H1 (cell line): ENCODE results near the gene P3H2. TPM values are rescaled to one million over a fixed set of nuclear protein-coding genes. Genes with fewer than 3 reads are reported as not detected.

ENCODE experiments used
- CTCF ChIA-PET: fragments of 300-600 bp; sonication (Branson Sonifier 250); formaldehyde crosslinking; loops from one replicate; lab custom pipeline; 2021; ENCODE audit not compliant: partially characterized antibody; lab: Charles Lee
- POLR2A ChIA-PET: fragments of 300-600 bp; sonication (Branson Sonifier 250); formaldehyde crosslinking; loops from one replicate; lab custom pipeline; 2021; ENCODE audit warnings: inconsistent platforms; ENCODE audit not compliant: partially characterized antibody; lab: Charles Lee
- DNase-seq, 2 experiments: peaks; one replicate each; pipeline versions ENCODE4 v3.0.0 to v3.0.0-alpha.2; 2010 to 2022; ENCODE audit warnings: low spot score in 2 of 2, low read depth in 1 of 2, mixed read lengths in 1 of 2
- FAIRE-seq: peaks from 2 replicates; lab custom pipeline; 2011; peaks lifted over from hg19 to GRCh38; lab: Jason Lieb, UNC
- H2AFZ ChIP-seq: 2 replicates; pipeline ENCODE4 v1.8.1; 2012; ENCODE audit warnings: low read length, inconsistent platforms
- H2AK5ac ChIP-seq: 2 replicates; pipeline ENCODE4 v1.6.1; 2013; ENCODE audit warnings: low read depth, low read length
- H2BK120ac ChIP-seq: replicated peaks from 2 replicates; pipeline ENCODE3; 2013; ENCODE audit warnings: low read depth, low read length, inconsistent platforms
- H2BK12ac ChIP-seq: 2 replicates; pipeline ENCODE4 v1.6.1; 2013; ENCODE audit warnings: low read depth, low read length
- H2BK15ac ChIP-seq: 2 replicates; pipeline ENCODE4 v1.6.1; 2013; ENCODE audit warnings: low read length
- H2BK20ac ChIP-seq: 2 replicates; pipeline ENCODE4 v1.6.1; 2013; ENCODE audit warnings: low read length
- H2BK5ac ChIP-seq: 2 replicates; pipeline ENCODE4 v1.6.1; 2013; ENCODE audit warnings: low read depth, low read length
- H3K14ac ChIP-seq: 2 replicates; pipeline ENCODE4 v1.6.1; 2013; ENCODE audit warnings: inconsistent platforms; ENCODE audit not compliant: insufficient read length
- H3K18ac ChIP-seq: 2 replicates; pipeline ENCODE4 v1.6.1; 2013; ENCODE audit warnings: low read length; ENCODE audit errors: extremely low read depth
- H3K23ac ChIP-seq: 2 replicates; pipeline ENCODE4 v1.6.1; 2013; ENCODE audit warnings: inconsistent platforms; ENCODE audit not compliant: insufficient read length
- H3K23me2 ChIP-seq: 2 replicates; pipeline ENCODE4 v1.6.1; 2013; ENCODE audit warnings: low read depth, low read length
- H3K27ac ChIP-seq: 2 replicates; pipeline ENCODE4 v1.6.1; 2011; ENCODE audit warnings: low read depth, low read length, inconsistent platforms
- H3K27me3 ChIP-seq, 4 experiments: replicated peaks in 1 of 4; 1 replicate in 1 of 4; 2 replicates in 3 of 4; pipeline versions ENCODE4 v1.6.1 to v1.8.1; 2011 to 2013; ENCODE audit warnings: low read length in 3 of 4, mild to moderate bottlenecking in 3 of 4, inconsistent platforms in 2 of 4, mixed read lengths in 2 of 4, moderate library complexity in 1 of 4; ENCODE audit not compliant: control insufficient read depth in 3 of 4, insufficient read depth in 3 of 4; ENCODE audit errors: extremely low read depth in 1 of 4
- H3K36me3 ChIP-seq, 4 experiments: 2 replicates each; pipeline versions ENCODE4 v1.6.1 to v1.8.1; 2011 to 2013; ENCODE audit warnings: mild to moderate bottlenecking in 4 of 4, low read length in 3 of 4, moderate library complexity in 2 of 4, control low read depth in 1 of 4, inconsistent platforms in 1 of 4; ENCODE audit not compliant: insufficient read depth in 4 of 4, control insufficient read depth in 2 of 4
- H3K4ac ChIP-seq: replicated peaks from 2 replicates; pipeline ENCODE3; 2013; ENCODE audit warnings: low read length, low read depth, mixed read lengths, inconsistent platforms; ENCODE audit not compliant: insufficient read length
- H3K4me1 ChIP-seq, 4 experiments: replicated peaks in 1 of 4; 1 replicate in 1 of 4; 2 replicates in 3 of 4; pipeline versions ENCODE4 v1.6.1 to v1.8.1; 2011 to 2013; ENCODE audit warnings: low read length in 3 of 4, inconsistent platforms in 2 of 4, mixed read lengths in 1 of 4; ENCODE audit not compliant: insufficient read depth in 4 of 4, control insufficient read depth in 3 of 4
- H3K4me2 ChIP-seq, 2 experiments: 2 replicates each; pipeline versions ENCODE4 v1.6.1 to v1.8.1; 2011 to 2013; ENCODE audit warnings: low read depth in 2 of 2, low read length in 2 of 2, control low read depth in 1 of 2, inconsistent platforms in 1 of 2, mild to moderate bottlenecking in 1 of 2; ENCODE audit not compliant: insufficient read depth in 1 of 2
- H3K4me3 ChIP-seq, 4 experiments: fragments of 200-600, 300-600 bp in 1 of 4; sonication (generic), shearing (Covaris generic), sonication (Bioruptor Twin) in 1 of 4; 2 replicates each; pipeline versions ENCODE4 v1.5.1 to v1.8.1; 2011 to 2016; ENCODE audit warnings: low read length in 4 of 4, low read depth in 3 of 4, control low read depth in 2 of 4, inconsistent platforms in 2 of 4, mild to moderate bottlenecking in 2 of 4, mixed read lengths in 1 of 4, moderate library complexity in 1 of 4; ENCODE audit not compliant: insufficient read depth in 2 of 4; ENCODE audit errors: extremely low read depth in 1 of 4
- H3K56ac ChIP-seq: replicated peaks from 2 replicates; pipeline ENCODE3; 2013; ENCODE audit warnings: low read depth, mild to moderate bottlenecking, mixed read lengths, low read length, inconsistent platforms; ENCODE audit not compliant: insufficient read length
- H3K79me1 ChIP-seq: 2 replicates; pipeline ENCODE4 v1.6.1; 2013; ENCODE audit warnings: low read depth, low read length, control low read depth
- H3K79me2 ChIP-seq, 2 experiments: 2 replicates each; pipeline versions ENCODE4 v1.6.1 to v1.8.1; 2012 to 2013; ENCODE audit warnings: low read length in 2 of 2, mild to moderate bottlenecking in 2 of 2, inconsistent platforms in 1 of 2; ENCODE audit not compliant: insufficient read depth in 2 of 2, control insufficient read depth in 1 of 2
- H3K9ac ChIP-seq, 4 experiments: replicated peaks in 1 of 4; 1 replicate in 1 of 4; 2 replicates in 3 of 4; pipeline versions ENCODE4 v1.6.1 to v1.8.1; 2011 to 2013; ENCODE audit warnings: low read depth in 3 of 4, low read length in 3 of 4, control low read depth in 2 of 4, mild to moderate bottlenecking in 2 of 4, moderate library complexity in 2 of 4, inconsistent platforms in 1 of 4; ENCODE audit errors: extremely low read depth in 1 of 4
- H3K9me3 ChIP-seq, 2 experiments: 2 replicates each; pipeline versions ENCODE4 v1.6.1 to v1.8.1; 2012 to 2013; ENCODE audit warnings: mild to moderate bottlenecking in 2 of 2, moderate library complexity in 2 of 2, control low read depth in 1 of 2, inconsistent platforms in 1 of 2, low read depth in 1 of 2, low read length in 1 of 2, mixed read lengths in 1 of 2; ENCODE audit not compliant: insufficient read depth in 2 of 2
- H4K20me1 ChIP-seq, 2 experiments: replicated peaks in 1 of 2; 2 replicates each; pipeline versions ENCODE3 to v1.8.1; 2011 to 2013; ENCODE audit warnings: inconsistent platforms in 2 of 2, low read length in 2 of 2, mild to moderate bottlenecking in 1 of 2; ENCODE audit not compliant: insufficient read depth in 2 of 2, control insufficient read depth in 1 of 2
- H4K5ac ChIP-seq: 2 replicates; pipeline ENCODE4 v1.6.1; 2013; ENCODE audit warnings: low read length, low read depth, mixed read lengths, inconsistent platforms; ENCODE audit not compliant: insufficient read length
- H4K8ac ChIP-seq: 2 replicates; pipeline ENCODE4 v1.8.0; 2013; ENCODE audit warnings: mild to moderate bottlenecking, moderate library complexity, low read length, inconsistent platforms; ENCODE audit not compliant: insufficient read depth; ENCODE audit errors: extremely low read depth
- H4K91ac ChIP-seq: replicated peaks from 2 replicates; pipeline ENCODE3; 2013; ENCODE audit warnings: low read length, mixed read lengths, inconsistent platforms; ENCODE audit not compliant: insufficient read length
- CBX5 ChIP-seq: fragments of 300-800, 300-1000 bp; sonication (generic); IDR thresholded peaks from 2 replicates; pipeline ENCODE4 v1.7.1; 2016; ENCODE audit warnings: antibody characterized with exemption, low read length, low read depth
- CBX8 ChIP-seq: fragments of 300-800, 300-1000 bp; sonication (generic); IDR thresholded peaks from 2 replicates; pipeline ENCODE4 v1.7.1; 2016; ENCODE audit warnings: low read depth, low read length, borderline replicate concordance
- CHD2 ChIP-seq: IDR thresholded peaks from 2 replicates; pipeline ENCODE4 v1.6.1; 2012; ENCODE audit warnings: low read length, improper control_type of control experiment
- CREB1 ChIP-seq: IDR thresholded peaks from 2 replicates; pipeline ENCODE4 v1.6.1; 2012; ENCODE audit warnings: inconsistent platforms
- GABPA ChIP-seq: IDR thresholded peaks from 2 replicates; pipeline ENCODE4 v1.6.1; 2011; ENCODE audit warnings: mild to moderate bottlenecking, low read length, moderate library complexity, borderline replicate concordance; ENCODE audit not compliant: insufficient read depth
- GTF2F1 ChIP-seq: IDR thresholded peaks from 2 replicates; pipeline ENCODE4 v1.6.1; 2012; ENCODE audit warnings: low read depth, low read length, improper control_type of control experiment, borderline replicate concordance
- KDM5A ChIP-seq: fragments of 200-600 bp; IDR thresholded peaks from 2 replicates; pipeline ENCODE4 v1.7.1; 2012; ENCODE audit warnings: mild to moderate bottlenecking, low read length, inconsistent platforms, mixed read lengths
- NRF1 ChIP-seq: IDR thresholded peaks from 2 replicates; pipeline ENCODE4 v1.6.1; 2011; ENCODE audit warnings: mild to moderate bottlenecking, low read depth, low read length, improper control_type of control experiment
- POLR2AphosphoS5 ChIP-seq: IDR thresholded peaks from 2 replicates; pipeline ENCODE4 v1.6.1; 2011; ENCODE audit warnings: low read depth, low read length
- RFX5 ChIP-seq: IDR thresholded peaks from 2 replicates; pipeline ENCODE4 v1.6.1; 2011; ENCODE audit warnings: low read depth, low read length, improper control_type of control experiment, borderline replicate concordance
- SAP30 ChIP-seq: fragments of 300-600 bp; sonication (generic); IDR thresholded peaks from 2 replicates; pipeline ENCODE4 v1.7.1; 2012; ENCODE audit warnings: low read length, moderate library complexity, mild to moderate bottlenecking, inconsistent platforms; ENCODE audit not compliant: insufficient read depth, insufficient replicate concordance
- SIRT6 ChIP-seq: IDR thresholded peaks from one replicate; pipeline ENCODE4 v1.7.1; 2012; ENCODE audit warnings: low read length, inconsistent platforms
- SIX5 ChIP-seq: IDR thresholded peaks from 2 replicates; pipeline ENCODE4 v1.6.1; 2011; ENCODE audit warnings: mild to moderate bottlenecking, low read depth, low read length
- TCF12 ChIP-seq: IDR thresholded peaks from 2 replicates; pipeline ENCODE4 v1.6.1; 2011; ENCODE audit warnings: low read depth, mild to moderate bottlenecking, low read length
- WGBS, 2 experiments: shearing (Covaris generic) in 1 of 2; methylation state at CpG; one replicate each; pipeline versions ENCODE4 v1.1.6 to v1.1.7; 2013 to 2015; ENCODE audit warnings: low lambda C conversion rate in 2 of 2, mixed read lengths in 2 of 2, inconsistent platforms in 1 of 2, low coverage in 1 of 2, missing lambda C conversion rate in 1 of 2; ENCODE audit not compliant: insufficient replicate concordance in 2 of 2, insufficient coverage in 1 of 2, insufficient read length in 1 of 2; ENCODE audit errors: extremely low coverage in 1 of 2, missing lambda C conversion rate in 1 of 2; 5-methylcytosine and 5-hydroxymethylcytosine counted together
- polyA plus RNA-seq, 7 experiments: library from polyadenylated mRNA; depleted of rRNA in 3 of 7; stranded (reverse) in 5 of 7; unstranded in 2 of 7; fragments of >200 nt in 5 of 7; fragments of 200-250 nt in 2 of 7; gene quantifications; 1 replicate in 5 of 7; 2 replicates in 1 of 7; 4 replicates in 1 of 7; pipeline versions ENCODE4 v1.2.1 to v1.2.3, GENCODE V29; 2011 to 2013; ENCODE audit warnings: missing spikeins in 2 of 7, mixed read lengths in 2 of 7
- total RNA-seq: library from RNA; stranded (reverse); fragmentation: NEBNext Ultra II Directional; extraction: Animal tissue kit (Norgen Biotek cat#: 25700); gene quantifications from 2 replicates; pipeline ENCODE4 v1.2.1, GENCODE V29; 2021
- TF ChIP-seq, protein P1 (sequence below): IDR thresholded peaks from 2 replicates; pipeline ENCODE4 v1.6.1; 2011; ENCODE audit warnings: low read depth, mild to moderate bottlenecking, low read length; ENCODE audit not compliant: insufficient read depth

P3H2 gene
- total and polyA plus RNA-seq, 2 of the 8 experiments (the other 6 are each of a cell fraction or from before 2014, with no cell fraction given), result 40.5 to 60.4 TPM

DNA sequence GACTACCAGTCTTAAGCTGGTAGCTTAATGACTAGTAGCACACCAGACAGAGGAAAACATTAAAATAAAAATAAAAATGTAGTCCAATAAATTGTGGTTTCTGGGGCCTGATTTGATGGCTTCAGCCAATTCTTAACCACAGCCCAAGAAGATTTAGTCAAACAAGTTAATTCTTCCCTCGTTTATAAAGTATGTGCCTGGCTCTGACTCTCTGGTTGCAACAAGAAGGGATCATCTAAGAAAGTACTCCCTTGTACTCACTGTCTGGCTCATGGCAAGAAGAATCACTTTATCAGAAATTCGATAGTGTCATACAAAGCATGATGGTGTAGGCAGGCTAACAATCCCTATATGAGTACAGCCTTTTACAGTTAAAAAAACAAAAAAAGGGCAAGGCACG lies 141.9 kb downstream of the P3H2 start:
- Histone ChIP-seq H3K79me2 (no peaks in the 10 kb centered on the region), H3K9me3 (no peaks in the 10 kb centered on the region), H4K5ac (no peak overlapping the region), H3K79me1 (no peaks in the 10 kb centered on the region), H4K20me1 (no peaks in the 10 kb centered on the region), H3K4ac (no peak overlapping the region), H3K23ac (no peak overlapping the region), H2BK12ac (no peak overlapping the region), H2AK5ac (no peak overlapping the region), H3K4me2 (no peak overlapping the region), H4K91ac (no peak overlapping the region), H2BK5ac (no peak overlapping the region), H3K27ac (no peak overlapping the region), H2BK20ac (no peak overlapping the region), H3K56ac (no peak overlapping the region), H3K23me2 (no peaks in the 10 kb centered on the region), H3K9ac (no peak overlapping the region), H3K4me1 (peaks cover 0 to 13% (median 4%) of the 10 kb centered on the region in 4 experiments; a peak in 3 of 7 replicates), H2AFZ (no peak overlapping the region), H3K18ac (no peak overlapping the region), H3K14ac (no peak overlapping the region), H3K27me3 (no peaks in the 10 kb centered on the region), H4K8ac (no peak overlapping the region), H2BK120ac (no peak overlapping the region), H3K36me3 (peaks cover 3 to 33% (median 12%) of the 10 kb centered on the region in 4 experiments; a peak in 7 of 8 replicates), H2BK15ac (no peak overlapping the region), H3K4me3 (no peak overlapping the region)
- WGBS, 2 experiments, result 88% methylated on average over 3 of the region's 3 CpGs; no CpG with 5 or more reads in 1 of the 2 experiments
- ChIA-PET CTCF (interaction anchor here (1.5 kb wide), 1 partner anchor 53 kb away, joined by 4 read pairs; no protein-coding TSS in a partner anchor), POLR2A (no interaction called here)
- no peak for FAIRE-seq
- DNase-seq, result no peak
- TF ChIP-seq, protein P1, sequence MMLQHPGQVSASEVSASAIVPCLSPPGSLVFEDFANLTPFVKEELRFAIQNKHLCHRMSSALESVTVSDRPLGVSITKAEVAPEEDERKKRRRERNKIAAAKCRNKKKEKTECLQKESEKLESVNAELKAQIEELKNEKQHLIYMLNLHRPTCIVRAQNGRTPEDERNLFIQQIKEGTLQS, result no peak
- no peak for TF ChIP-seq SIRT6
- no peak for TF ChIP-seq NRF1
- TF ChIP-seq SIX5, result no peak
- no peak for TF ChIP-seq KDM5A
- TF ChIP-seq SAP30, result no peak
- no peak for TF ChIP-seq GTF2F1
- no peak for TF ChIP-seq CBX8
- TF ChIP-seq TCF12, result no peak
- no peak for TF ChIP-seq CBX5
- no peak for TF ChIP-seq GABPA
- no peak for TF ChIP-seq POLR2AphosphoS5
- no peak for TF ChIP-seq RFX5
- TF ChIP-seq CREB1, result no peak
- TF ChIP-seq CHD2, result no peak
